PC-9 (cell line): ENCODE measurements around the gene MAT2A.

ENCODE experiments used
- CTCF ChIP-seq: fragments of 200-600 bp; sonication (generic); conservative IDR thresholded peaks from 2 replicates; pipeline ENCODE4 v1.6.1; 2017; ENCODE audit warnings: mixed run types, antibody characterized with exemption, mild to moderate bottlenecking, moderate library complexity
- EZH2 ChIP-seq: fragments of 200-600 bp; sonication (generic); IDR thresholded peaks from 2 replicates; pipeline ENCODE4 v1.8.0; 2017; ENCODE audit warnings: antibody characterized with exemption, low read depth

GRCh38 chr2:85511008-85511811, 27.8 kb upstream of the MAT2A start:
- TF ChIP-seq EZH2 (no peak), CTCF (no peak)
